Aorta (tissue), 5 donors: ENCODE measurements around the gene STK31. TPM values are rescaled to one million over a fixed set of nuclear protein-coding genes. Genes with fewer than 3 reads are reported as not detected.

Source experiments
- ATAC-seq: fragments of 200-7000 bp; cut with Tn5 transposase; one replicate; pipeline ENCODE4 v1.9.1; 2022; ENCODE audit warnings: moderate library complexity; ENCODE audit not compliant: low FRiP score
- DNase-seq, 2 donors: peaks; one replicate each; pipeline ENCODE4 v3.0.0-alpha.2; 2020
- H3K27ac ChIP-seq, 2 donors: one replicate each; pipeline ENCODE4 v1.5.1; 2013; ENCODE audit warnings: low read length in 2 of 2, mild to moderate bottlenecking in 2 of 2, moderate library complexity in 2 of 2, control low read depth in 1 of 2, inconsistent platforms in 1 of 2, low read depth in 1 of 2
- H3K27me3 ChIP-seq, 2 donors: one replicate each; pipeline ENCODE4 v1.6.1; 2013; ENCODE audit warnings: control low read depth in 1 of 2, low read length in 1 of 2, mild to moderate bottlenecking in 1 of 2, moderate library complexity in 1 of 2; ENCODE audit not compliant: insufficient read depth in 2 of 2, control insufficient read depth in 1 of 2
- H3K36me3 ChIP-seq, 2 donors: one replicate each; pipeline ENCODE4 v1.6.1; 2013; ENCODE audit warnings: control low read depth in 1 of 2, low read length in 1 of 2, mild to moderate bottlenecking in 1 of 2; ENCODE audit not compliant: insufficient read depth in 2 of 2, control insufficient read depth in 1 of 2
- H3K4me1 ChIP-seq, 2 donors: one replicate each; pipeline ENCODE4 v1.6.1; 2013; ENCODE audit warnings: low read length in 2 of 2, control low read depth in 1 of 2, mild to moderate bottlenecking in 1 of 2, moderate library complexity in 1 of 2; ENCODE audit not compliant: insufficient read depth in 2 of 2, control insufficient read depth in 1 of 2
- H3K4me3 ChIP-seq, 2 donors: one replicate each; pipeline ENCODE4 v1.5.1; 2013; ENCODE audit warnings: low read length in 2 of 2, control low read depth in 1 of 2, mild to moderate bottlenecking in 1 of 2
- H3K9me3 ChIP-seq: one replicate; pipeline ENCODE4 v1.6.1; 2013; ENCODE audit warnings: mild to moderate bottlenecking, low read length; ENCODE audit not compliant: control insufficient read depth
- WGBS, 2 donors: extraction: QIAGEN DNeasy Blood & Tissue Kit; methylation state at CpG; one replicate each; pipeline ENCODE4 v1.1.7; 2013; 5-methylcytosine and 5-hydroxymethylcytosine counted together
- intact Hi-C, 2 donors: fragments of 100-400 bp; cut with DNase I; formaldehyde crosslinking; loops; one replicate each; pipeline versions ENCODE4 v1.14.2 to v1.15.0; 2022
- long read RNA-seq, 2 donors: library from polyadenylated mRNA; unstranded; transcript quantifications; one replicate each; pipeline ENCODE4 v2.0.0, GENCODE V29; 2020 to 2021
- polyA plus RNA-seq, 2 donors: library from polyadenylated mRNA; stranded (reverse); fragments of 200-250 nt; gene quantifications; one replicate each; pipeline ENCODE4 v1.2.3, GENCODE V29; 2013
- total RNA-seq, 2 donors: library from RNA; stranded (reverse); fragmentation: NEBNext Ultra II Directional; extraction: Animal tissue kit (Norgen Biotek cat#: 25700); gene quantifications; one replicate each; pipeline ENCODE4 v1.2.1, GENCODE V29; 2021
- donor health status: healthy with polysubstance abuse.
- donor health status: Bipolar disorder and iron deficiency.
- donor health status: DM: no; HTN: no; CAD: no.
- donor health status: DM: no; HTN: no; CAD: no.
- donor health status: DM: yes; HTN: yes; CAD: no.

STK31 gene, protein sequence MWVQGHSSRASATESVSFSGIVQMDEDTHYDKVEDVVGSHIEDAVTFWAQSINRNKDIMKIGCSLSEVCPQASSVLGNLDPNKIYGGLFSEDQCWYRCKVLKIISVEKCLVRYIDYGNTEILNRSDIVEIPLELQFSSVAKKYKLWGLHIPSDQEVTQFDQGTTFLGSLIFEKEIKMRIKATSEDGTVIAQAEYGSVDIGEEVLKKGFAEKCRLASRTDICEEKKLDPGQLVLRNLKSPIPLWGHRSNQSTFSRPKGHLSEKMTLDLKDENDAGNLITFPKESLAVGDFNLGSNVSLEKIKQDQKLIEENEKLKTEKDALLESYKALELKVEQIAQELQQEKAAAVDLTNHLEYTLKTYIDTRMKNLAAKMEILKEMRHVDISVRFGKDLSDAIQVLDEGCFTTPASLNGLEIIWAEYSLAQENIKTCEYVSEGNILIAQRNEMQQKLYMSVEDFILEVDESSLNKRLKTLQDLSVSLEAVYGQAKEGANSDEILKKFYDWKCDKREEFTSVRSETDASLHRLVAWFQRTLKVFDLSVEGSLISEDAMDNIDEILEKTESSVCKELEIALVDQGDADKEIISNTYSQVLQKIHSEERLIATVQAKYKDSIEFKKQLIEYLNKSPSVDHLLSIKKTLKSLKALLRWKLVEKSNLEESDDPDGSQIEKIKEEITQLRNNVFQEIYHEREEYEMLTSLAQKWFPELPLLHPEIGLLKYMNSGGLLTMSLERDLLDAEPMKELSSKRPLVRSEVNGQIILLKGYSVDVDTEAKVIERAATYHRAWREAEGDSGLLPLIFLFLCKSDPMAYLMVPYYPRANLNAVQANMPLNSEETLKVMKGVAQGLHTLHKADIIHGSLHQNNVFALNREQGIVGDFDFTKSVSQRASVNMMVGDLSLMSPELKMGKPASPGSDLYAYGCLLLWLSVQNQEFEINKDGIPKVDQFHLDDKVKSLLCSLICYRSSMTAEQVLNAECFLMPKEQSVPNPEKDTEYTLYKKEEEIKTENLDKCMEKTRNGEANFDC
- 1 to 10 TPM in 1 of 2 donors, under 1 TPM in 1; 0.94 to 2.2 TPM for total RNA-seq
- under 1 TPM in 1 of 2 donors, not detected in 1; 0.13 TPM for polyA plus RNA-seq
- long read RNA-seq, donor 1, result 0 reads
- long read RNA-seq, donor 2, result 0 reads

DNA sequence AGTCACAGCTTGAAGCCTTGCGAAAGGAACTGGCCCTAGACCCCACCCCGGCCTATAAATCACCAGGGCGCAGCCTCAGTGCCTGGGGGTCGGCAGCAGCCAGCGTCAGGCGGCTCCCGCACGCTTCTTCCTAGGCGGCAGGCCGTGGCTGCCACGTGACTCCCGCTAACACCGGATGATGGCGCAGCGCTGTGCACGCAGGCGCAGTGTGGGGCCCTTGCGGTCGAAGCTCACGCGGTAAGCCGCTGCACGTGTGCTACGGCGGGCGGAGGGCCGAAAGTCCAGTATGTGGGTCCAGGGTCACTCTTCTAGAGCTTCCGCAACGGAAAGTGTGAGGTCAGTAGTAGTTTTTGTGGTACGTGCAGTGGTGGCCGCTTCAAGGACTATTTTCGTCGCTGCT lies at the start of gene STK31:
Gene STK31 (plus strand): TSS at position 220 of the 400 bp plus-strand sequence. CDS start 67 bp downstream, at position 287.
- ATAC-seq (peak; percentile 56), DNase-seq (no peak)
- intact Hi-C loops, result loop anchor here (5.0 kb wide), 1 partner anchor 163 kb away; no protein-coding TSS in a partner anchor
- no peaks in the 10 kb centered on the region for H3K36me3 ChIP-seq
- H3K4me3 ChIP-seq, result no peak within 1 kb of the TSS
- H3K27ac ChIP-seq, result no peak within 1 kb of the TSS
- 87 to 89% methylated on average over 30 to 33 of the region's 33 CpGs for WGBS, 2 donors
- no peaks in the 10 kb centered on the region for H3K27me3 ChIP-seq
- no peaks in the 10 kb centered on the region for H3K9me3 ChIP-seq
- no peaks in the 10 kb centered on the region for H3K4me1 ChIP-seq

DNA sequence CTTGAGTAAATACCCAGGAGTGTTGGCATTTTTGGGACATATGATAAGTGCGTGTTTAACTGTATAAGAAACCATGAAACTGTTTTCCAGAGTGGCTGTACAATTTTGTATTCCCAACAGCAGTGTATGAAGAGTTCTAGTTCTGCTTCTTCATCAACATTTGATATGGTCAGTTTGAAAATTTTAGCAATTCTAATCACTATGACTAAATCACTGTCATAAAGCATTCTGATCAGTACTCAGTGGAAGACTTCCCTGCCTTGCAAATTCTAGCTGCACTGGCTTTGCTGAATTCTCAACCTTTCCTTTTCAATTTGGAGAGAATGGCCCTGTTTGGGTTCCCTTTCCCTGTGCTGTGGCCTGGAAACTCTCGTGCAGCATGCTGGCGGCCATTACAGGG lies 48.6 kb upstream of the STK31 start:
- intact Hi-C loops, result no loop called here
- 62 to 68% methylated on average over 3 of the region's 3 CpGs for WGBS, 2 donors
- H3K36me3 ChIP-seq, result no peaks in the 10 kb centered on the region

DNA sequence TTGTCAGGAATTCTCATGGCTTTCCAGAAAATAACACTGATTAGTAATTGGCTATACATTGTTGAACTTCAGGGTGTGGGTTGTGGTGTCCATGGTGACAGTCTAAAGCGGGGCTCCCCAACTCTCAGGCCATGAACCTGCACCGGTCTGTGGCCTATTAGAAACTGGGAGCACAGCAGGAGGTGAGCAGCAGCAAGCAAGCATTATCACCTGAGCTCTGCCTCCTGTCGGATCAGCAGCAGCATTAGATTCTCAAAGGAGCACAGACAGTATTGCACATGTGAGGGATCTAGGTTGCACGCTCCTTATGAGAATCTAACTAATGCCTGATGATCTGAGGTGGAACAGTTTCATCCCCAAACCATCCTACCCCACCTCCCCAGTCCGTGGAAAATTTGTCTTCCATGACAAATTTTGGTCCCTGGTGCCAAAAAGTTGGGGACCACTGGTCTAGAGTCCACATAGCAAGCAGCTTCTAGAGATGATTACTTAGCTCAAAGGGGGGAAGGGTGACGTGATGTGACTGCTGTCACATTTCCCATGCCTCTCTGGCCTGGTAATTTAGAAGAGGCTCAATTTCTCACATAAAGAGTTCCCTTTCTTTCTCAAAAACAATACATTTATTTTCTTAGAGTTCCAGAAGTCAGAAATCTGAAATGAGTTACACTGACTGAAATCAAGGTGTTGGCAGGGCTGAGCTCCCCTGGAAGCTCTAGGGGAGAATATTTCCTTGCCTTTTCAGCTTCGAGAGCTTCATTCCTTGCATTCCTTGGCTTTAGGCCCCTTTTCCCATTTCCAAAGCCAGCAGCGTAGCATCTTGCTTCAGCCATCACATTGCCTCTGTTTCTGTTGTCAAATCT lies 47.7 kb upstream of the STK31 start:
- H3K9me3 ChIP-seq, result no peaks in the 10 kb centered on the region
- ATAC-seq (no peak), DNase-seq (no peak)
- no peaks in the 10 kb centered on the region for H3K4me1 ChIP-seq
- H3K4me3 ChIP-seq, result no peak overlapping the region
- intact Hi-C loops, result no loop called here
- WGBS, 2 donors, result 65 to 70% methylated on average over 8 of the region's 8 CpGs
- no peak overlapping the region for H3K27ac ChIP-seq
- H3K27me3 ChIP-seq, result no peaks in the 10 kb centered on the region
- no peaks in the 10 kb centered on the region for H3K36me3 ChIP-seq

More for the DNA sequence above, 48.6 kb upstream of the STK31 start:
- no peak overlapping the region for H3K27ac ChIP-seq
- no peaks in the 10 kb centered on the region for H3K27me3 ChIP-seq
- ATAC-seq, result no peak
- H3K9me3 ChIP-seq, result no peaks in the 10 kb centered on the region
- H3K4me3 ChIP-seq, result no peak overlapping the region
- no peaks in the 10 kb centered on the region for H3K4me1 ChIP-seq
- DNase-seq, result no peak

DNA sequence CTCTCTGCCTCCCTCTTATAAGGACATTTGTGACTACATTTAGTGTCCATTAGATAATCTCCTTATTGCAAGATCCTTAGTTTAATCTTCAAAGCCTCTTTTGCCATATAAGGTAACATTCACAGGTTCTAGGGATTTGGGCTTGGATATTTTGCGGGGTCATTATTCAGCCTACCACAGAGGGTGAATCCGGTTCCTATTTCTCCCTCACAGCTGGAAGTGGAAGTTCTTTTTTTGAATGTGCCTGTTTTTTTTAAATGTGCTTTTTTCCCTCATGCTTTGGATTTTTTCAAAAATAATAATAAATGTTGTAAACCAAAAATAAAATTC lies 47.1 kb upstream of the STK31 start:
- 89 to 93% methylated on average over 2 of the region's 2 CpGs for WGBS, 2 donors
- H3K9me3 ChIP-seq, result no peaks in the 10 kb centered on the region
- intact Hi-C loops, result no loop called here
- DNase-seq (no peak), ATAC-seq (no peak)
- no peak overlapping the region for H3K4me3 ChIP-seq
- no peaks in the 10 kb centered on the region for H3K4me1 ChIP-seq
- H3K27me3 ChIP-seq, result no peaks in the 10 kb centered on the region
- no peak overlapping the region for H3K27ac ChIP-seq
- H3K36me3 ChIP-seq, result no peaks in the 10 kb centered on the region

DNA sequence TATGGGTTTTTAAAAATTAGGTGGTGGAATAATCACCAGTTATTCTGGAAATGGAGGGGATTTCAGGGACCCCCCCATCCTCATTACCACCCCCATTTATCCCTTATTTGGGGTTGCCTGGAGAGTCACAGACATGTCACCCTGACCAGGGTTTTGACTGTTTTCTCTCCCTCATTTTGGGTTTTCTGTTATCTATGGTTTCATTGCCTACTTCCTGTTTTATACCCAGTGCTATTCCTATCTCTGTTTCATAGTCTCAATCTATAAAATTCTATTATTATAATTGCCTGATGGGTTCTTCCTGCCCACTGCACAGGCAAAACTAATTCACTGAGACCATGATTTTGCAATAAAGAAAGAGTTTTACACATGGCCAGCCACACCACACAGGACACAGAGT lies 45.9 kb upstream of the STK31 start:
- ATAC-seq, result no peak
- intact Hi-C loops, result no loop called here
- DNase-seq, result no peak
- Histone ChIP-seq H3K9me3 (no peaks in the 10 kb centered on the region), H3K36me3 (no peaks in the 10 kb centered on the region), H3K4me3 (no peak overlapping the region), H3K27ac (no peak overlapping the region), H3K27me3 (no peaks in the 10 kb centered on the region), H3K4me1 (no peaks in the 10 kb centered on the region)

DNA sequence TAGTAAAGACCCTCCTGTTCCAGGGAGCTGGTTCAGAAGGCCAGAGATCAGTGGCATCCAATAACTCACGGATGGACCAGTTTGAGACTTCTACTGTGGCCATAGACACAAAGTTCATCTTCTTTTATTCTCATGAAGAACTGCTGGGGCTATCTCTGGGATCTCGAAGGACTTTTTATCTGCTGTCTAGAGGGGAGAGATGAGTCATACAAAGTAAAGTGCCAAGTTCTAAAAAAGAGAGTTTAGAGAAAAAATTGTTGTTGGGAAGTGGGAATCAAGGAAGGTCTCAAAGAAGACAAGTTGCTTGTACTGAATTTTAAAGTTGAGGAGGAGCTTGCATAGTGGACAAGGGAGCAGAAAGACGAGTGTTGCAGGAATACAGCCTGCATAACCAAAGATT lies 38.0 kb upstream of the STK31 start:
- DNase-seq, result no peak
- 68 to 70% methylated on average over 3 of the region's 3 CpGs for WGBS, 2 donors

DNA sequence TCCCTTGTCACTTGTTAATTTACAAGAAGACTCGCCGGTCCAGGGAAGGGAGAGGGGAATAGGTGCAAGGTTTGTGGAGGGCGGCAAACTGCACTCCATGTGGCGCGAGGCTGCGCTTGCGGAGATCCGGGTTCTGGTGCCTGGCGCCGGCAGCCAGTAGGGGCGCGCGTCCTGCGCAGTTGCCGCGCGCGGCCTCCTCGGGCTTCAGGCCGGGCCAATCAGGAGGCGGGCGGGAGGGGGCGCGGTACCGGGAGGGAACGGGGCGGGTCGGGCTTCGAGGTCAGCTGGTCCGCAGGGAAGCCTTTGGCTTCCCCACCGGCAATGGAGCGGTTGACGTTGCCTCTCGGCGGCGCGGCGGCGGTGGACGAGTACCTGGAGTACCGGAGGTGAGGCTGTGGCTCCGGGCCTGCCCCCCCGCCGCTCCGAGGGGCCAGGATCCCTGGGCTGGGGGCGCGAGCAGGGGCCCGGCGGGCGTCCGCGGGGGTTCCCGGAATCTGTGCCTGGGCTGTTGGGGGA lies 30.1 kb upstream of the STK31 start, which contains the start of gene FAM221A:
Gene FAM221A (plus strand): TSS at position 302 of the 516 bp plus-strand sequence. CDS start 20 bp downstream, at position 322.
- H3K4me1 ChIP-seq, result no peaks in the 10 kb centered on the region
- H3K4me3 ChIP-seq, result peak within 1 kb of the TSS; percentile 73 to 85
- DNase-seq (peak; percentile 94 to 97), ATAC-seq (peak; percentile 99)
- H3K27ac ChIP-seq, result peak within 1 kb of the TSS in 1 of 2 donors; percentile 29
- intact Hi-C loops, result loop anchor here (5.0 kb wide), 1 partner anchor 83 kb away; the partner anchor contains the start of gene CCDC126 (in 2 of the 2)
- no peaks in the 10 kb centered on the region for H3K36me3 ChIP-seq
- WGBS, 2 donors, result 0 to 1% methylated on average over 51 to 53 of the region's 53 CpGs
- no peaks in the 10 kb centered on the region for H3K27me3 ChIP-seq
- H3K9me3 ChIP-seq, result no peaks in the 10 kb centered on the region

More for the DNA sequence above, 38.0 kb upstream of the STK31 start:
- intact Hi-C loops, result no loop called here
- no peak for ATAC-seq
- H3K9me3 ChIP-seq, result no peaks in the 10 kb centered on the region
- H3K36me3 ChIP-seq, result no peaks in the 10 kb centered on the region
- H3K4me3 ChIP-seq, result no peak overlapping the region
- no peaks in the 10 kb centered on the region for H3K4me1 ChIP-seq
- no peaks in the 10 kb centered on the region for H3K27me3 ChIP-seq
- no peak overlapping the region for H3K27ac ChIP-seq
